Measurements from ENCODE around the gene RPS19BP1.
A peak's percentile ranks its signal among the peaks of the same experiment; 100 is the strongest.

RPS19BP1 gene, protein sequence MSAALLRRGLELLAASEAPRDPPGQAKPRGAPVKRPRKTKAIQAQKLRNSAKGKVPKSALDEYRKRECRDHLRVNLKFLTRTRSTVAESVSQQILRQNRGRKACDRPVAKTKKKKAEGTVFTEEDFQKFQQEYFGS

DNA sequence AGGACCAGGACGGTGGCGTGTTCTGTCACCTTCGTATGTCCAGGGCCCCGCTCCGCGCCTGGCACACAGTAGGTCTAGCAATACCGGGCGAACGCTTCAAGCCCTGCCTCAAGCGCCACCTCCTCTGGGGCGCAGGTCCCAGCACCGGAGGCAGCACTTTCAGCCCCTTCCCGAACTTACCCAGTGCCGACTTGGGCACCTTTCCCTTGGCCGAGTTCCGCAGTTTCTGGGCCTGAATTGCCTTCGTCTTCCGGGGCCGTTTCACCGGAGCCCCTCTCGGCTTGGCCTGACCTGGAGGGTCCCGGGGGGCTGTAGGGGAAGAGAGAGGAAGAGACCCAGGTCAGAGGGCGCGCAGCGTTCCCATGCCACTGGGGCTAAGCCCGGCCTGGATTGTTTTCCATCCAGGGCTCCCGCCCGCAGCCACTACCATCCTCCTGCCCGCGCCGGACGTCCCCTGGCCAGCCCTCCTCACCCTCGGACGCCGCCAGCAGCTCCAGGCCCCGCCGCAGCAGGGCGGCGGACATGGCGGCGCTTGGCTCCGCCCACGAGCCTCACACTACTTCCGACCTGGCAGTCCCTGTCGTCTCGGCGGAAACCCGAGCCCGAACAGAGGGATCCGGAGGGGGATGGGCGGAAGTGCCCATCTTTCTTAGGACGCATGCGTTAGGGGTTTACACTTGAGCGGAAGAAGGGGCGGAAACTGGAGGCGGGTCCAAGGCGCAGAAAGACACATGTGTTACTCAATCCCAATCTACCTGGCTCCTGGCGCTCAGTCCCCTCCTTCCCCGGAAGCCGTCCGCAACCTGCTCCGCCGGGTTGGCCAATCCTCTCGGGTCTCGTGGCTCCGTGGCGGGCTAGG is at the start of gene RPS19BP1:
Gene RPS19BP1, minus strand, starts transcription at position 534 of the 859 bp plus-strand sequence. Its CDS starts 10 bp downstream, at position 524.
- peak within 1 kb of the TSS; percentile 78 to 95 (median 92) for H3K4me3 ChIP-seq
- H3K9ac ChIP-seq = peak within 1 kb of the TSS; percentile 89 to 98 (median 94)
- no peaks in the 10 kb centered on the region for H3K27me3 ChIP-seq
- H4K20me1 ChIP-seq = peaks cover 14 to 47% (median 42%) of the 10 kb centered on the region in 11 experiments; a peak in 20 of 22 replicates
- H3K9me3 ChIP-seq (replicated peaks in 1 of 11) = no peaks in the 10 kb centered on the region
- peak within 1 kb of the TSS; percentile 82 to 97 (median 93) for H3K27ac ChIP-seq
- H3K4me1 ChIP-seq = peaks cover 51 to 81% (median 73%) of the 10 kb centered on the region in 10 experiments
- peak within 1 kb of the TSS; percentile 95 to 100 (median 99) for H3K4me2 ChIP-seq
- peak in 7 of 11 experiments; percentile 57 to 90 (median 74); a peak in 14 of 22 replicates for TF ChIP-seq Cebpa-rat (IDR thresholded peaks at IDR 0.05)
- H3K36me3 ChIP-seq = peaks cover 12 to 38% (median 28%) of the 10 kb centered on the region in 11 experiments

DNA sequence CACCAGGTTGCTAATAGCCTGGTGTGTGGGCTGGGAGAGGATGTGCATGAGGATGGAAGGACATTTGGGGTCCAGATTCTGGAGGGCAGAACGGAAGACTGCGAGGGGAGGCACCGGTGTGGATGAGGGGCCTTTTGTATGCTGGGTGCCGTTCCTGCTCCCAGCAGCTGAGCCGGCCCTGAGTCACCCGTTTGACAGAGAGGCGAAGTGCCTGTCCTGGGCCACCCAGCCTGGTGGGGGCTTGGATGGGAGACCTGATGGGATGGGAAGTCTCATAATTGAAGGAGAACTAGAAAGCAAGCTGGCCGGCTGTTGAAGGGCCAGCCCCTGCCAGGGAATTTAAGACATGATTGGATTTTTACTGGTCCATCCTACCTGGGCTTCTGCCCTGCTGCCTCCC is 48.8 kb upstream of the RPS19BP1 start:
- no peaks in the 10 kb centered on the region; a peak in 1 of 22 replicates for H4K20me1 ChIP-seq
- H3K27me3 ChIP-seq = no peaks in the 10 kb centered on the region
- H3K4me1 ChIP-seq = peaks cover 8 to 45% (median 33%) of the 10 kb centered on the region in 10 experiments; a peak in 19 of 20 replicates
- H3K4me2 ChIP-seq = no peak overlapping the region
- TF ChIP-seq Cebpa-rat (IDR thresholded peaks at IDR 0.05) = no peak
- H3K9me3 ChIP-seq (replicated peaks in 1 of 11) = no peaks in the 10 kb centered on the region
- H3K4me3 ChIP-seq = no peak overlapping the region
- no peak overlapping the region for H3K9ac ChIP-seq
- H3K27ac ChIP-seq = no peak overlapping the region
- H3K36me3 ChIP-seq = no peaks in the 10 kb centered on the region

DNA sequence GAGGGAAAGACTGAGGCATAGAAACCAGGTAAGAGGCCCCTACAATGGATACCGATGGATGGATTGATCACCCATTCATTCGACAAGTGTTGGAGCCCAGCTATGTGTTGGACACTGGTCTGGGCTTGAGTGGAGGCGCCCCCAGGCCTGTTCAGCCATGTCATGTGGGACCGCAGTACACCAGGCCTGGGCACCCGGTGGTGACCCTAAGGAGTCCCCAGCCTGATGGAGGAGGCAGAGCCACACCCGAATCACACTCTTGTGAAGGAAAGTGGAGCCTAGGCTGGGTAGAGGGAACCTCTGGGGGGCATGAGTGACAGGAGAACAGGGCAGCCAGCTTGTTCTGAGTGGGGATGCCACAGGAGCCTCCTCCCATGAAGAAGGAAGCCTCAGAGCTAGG is 48.2 kb upstream of the RPS19BP1 start:
- H3K27me3 ChIP-seq = no peaks in the 10 kb centered on the region
- H3K9me3 ChIP-seq (replicated peaks in 1 of 11) = no peaks in the 10 kb centered on the region
- no peak overlapping the region for H3K4me3 ChIP-seq
- peaks cover 0 to 4% (median 0%) of the 10 kb centered on the region in 11 experiments; a peak in 2 of 22 replicates for H4K20me1 ChIP-seq
- H3K4me2 ChIP-seq = no peak overlapping the region
- H3K4me1 ChIP-seq = peaks cover 8 to 45% (median 35%) of the 10 kb centered on the region in 10 experiments; a peak in 19 of 20 replicates
- H3K9ac ChIP-seq = no peak overlapping the region
- no peak for TF ChIP-seq Cebpa-rat (IDR thresholded peaks at IDR 0.05)
- no peak overlapping the region for H3K27ac ChIP-seq
- no peaks in the 10 kb centered on the region for H3K36me3 ChIP-seq

DNA sequence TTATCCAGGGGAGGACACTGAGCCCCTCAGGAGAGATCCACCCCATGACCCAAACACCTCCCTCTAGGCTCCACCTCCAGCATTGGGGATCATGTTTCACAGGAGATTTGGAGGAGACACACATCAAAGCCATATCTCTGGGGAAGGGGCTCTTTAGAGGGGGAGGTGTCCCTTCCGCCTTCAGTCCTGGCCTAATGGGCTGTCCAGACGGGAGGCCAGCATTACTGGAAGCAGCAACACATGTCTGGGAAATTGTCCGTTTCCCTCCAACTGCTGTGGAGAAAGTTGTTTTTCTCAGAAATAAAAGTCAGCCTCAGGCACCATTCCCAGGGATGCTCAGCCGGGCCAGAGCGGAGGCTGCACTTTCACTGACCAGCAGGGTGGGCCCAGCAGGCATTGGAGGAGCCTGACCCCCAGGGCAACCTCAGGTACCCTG is 47.5 kb upstream of the RPS19BP1 start:
- H3K9me3 ChIP-seq (replicated peaks in 1 of 11) = no peaks in the 10 kb centered on the region
- H3K4me2 ChIP-seq = no peak overlapping the region
- no peaks in the 10 kb centered on the region for H3K27me3 ChIP-seq

DNA sequence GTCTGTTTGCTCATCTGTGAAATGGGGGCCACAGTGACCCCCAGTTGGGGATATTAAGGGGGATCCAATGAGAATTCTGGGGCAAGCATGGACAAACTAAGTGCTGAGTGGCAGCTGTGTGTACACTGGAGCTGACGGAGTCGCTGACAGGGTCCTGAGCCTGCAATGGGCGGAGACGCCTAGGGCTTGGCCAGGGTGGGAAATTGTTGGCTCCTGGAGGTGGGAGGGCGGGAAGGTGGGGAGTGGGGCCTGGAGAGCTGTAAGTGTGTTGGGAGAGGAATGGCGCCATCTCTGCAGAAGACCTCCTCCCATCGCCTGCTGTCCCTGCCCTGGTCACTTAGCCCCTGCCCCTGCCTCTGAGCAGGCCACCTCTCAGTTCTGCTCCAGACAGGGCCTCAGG is 45.4 kb upstream of the RPS19BP1 start:
- peaks cover 18 to 51% (median 43%) of the 10 kb centered on the region in 10 experiments for H3K4me1 ChIP-seq
- H3K4me3 ChIP-seq = no peak overlapping the region
- no peak for TF ChIP-seq Cebpa-rat (IDR thresholded peaks at IDR 0.05)
- peak overlapping the region in 10 of 11 experiments; percentile 63 to 90 (median 78); a peak in 18 of 22 replicates for H3K4me2 ChIP-seq
- no peaks in the 10 kb centered on the region for H3K9me3 ChIP-seq (replicated peaks in 1 of 11)
- H3K27me3 ChIP-seq = no peaks in the 10 kb centered on the region
- no peak overlapping the region; a peak in 1 of 22 replicates for H3K9ac ChIP-seq
- no peaks in the 10 kb centered on the region for H3K36me3 ChIP-seq
- H4K20me1 ChIP-seq = peaks cover 0 to 4% (median 0%) of the 10 kb centered on the region in 11 experiments; a peak in 2 of 22 replicates
- peak overlapping the region in 1 of 11 experiments; percentile 4; a peak in 1 of 22 replicates for H3K27ac ChIP-seq

More for the DNA sequence above, 47.5 kb upstream of the RPS19BP1 start:
- no peak overlapping the region for H3K9ac ChIP-seq
- H3K4me3 ChIP-seq = no peak overlapping the region
- no peak overlapping the region for H3K27ac ChIP-seq
- peaks cover 0 to 4% (median 0%) of the 10 kb centered on the region in 11 experiments; a peak in 2 of 22 replicates for H4K20me1 ChIP-seq
- peaks cover 10 to 50% (median 41%) of the 10 kb centered on the region in 10 experiments for H3K4me1 ChIP-seq
- no peaks in the 10 kb centered on the region for H3K36me3 ChIP-seq
- TF ChIP-seq Cebpa-rat (IDR thresholded peaks at IDR 0.05) = no peak

DNA sequence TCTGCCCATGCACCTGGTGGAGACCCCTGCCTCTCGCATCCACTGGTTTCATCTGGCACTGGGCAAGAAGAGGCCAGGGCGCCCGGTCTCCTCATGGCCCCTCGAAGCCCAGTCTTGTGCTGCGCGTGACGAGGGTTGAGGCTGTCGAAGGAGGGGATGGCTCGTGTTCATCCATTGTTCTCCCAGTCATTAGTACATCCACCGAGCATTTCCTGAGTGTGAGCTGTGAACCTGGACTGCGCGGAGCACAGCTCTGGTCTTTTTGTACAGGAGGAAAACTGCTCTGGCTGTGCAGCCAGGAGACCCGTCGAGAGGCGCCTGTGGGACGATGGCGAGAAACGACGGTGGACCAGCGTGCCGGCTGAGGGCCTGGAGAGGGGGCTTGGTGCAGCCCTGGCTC is 44.8 kb upstream of the RPS19BP1 start:
- no peaks in the 10 kb centered on the region for H3K27me3 ChIP-seq

DNA sequence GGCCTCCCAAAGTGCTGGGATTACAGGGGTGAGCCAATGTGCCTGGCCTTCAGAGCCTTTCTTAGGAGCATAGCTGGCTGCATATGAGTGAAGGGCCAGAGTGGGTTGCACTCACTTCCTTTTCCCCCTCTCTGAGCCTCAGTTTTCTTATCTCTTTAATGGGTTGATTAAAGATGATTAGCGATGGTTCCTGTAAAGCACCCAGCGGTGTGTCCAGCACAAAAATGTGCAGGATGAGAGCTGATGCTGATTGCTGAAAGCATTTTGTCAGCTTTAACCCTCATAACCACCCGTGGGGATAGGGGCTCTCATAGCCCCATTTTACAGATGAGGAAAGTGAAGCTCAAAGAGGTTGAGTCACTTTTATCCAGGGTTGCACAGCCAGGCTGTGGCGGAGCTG is 43.5 kb upstream of the RPS19BP1 start:
- H3K9ac ChIP-seq = no peak overlapping the region; a peak in 1 of 22 replicates
- peak overlapping the region; percentile 63 to 90 (median 79); a peak in 21 of 22 replicates for H3K4me2 ChIP-seq
- H3K9me3 ChIP-seq (replicated peaks in 1 of 11) = no peaks in the 10 kb centered on the region
- H3K27me3 ChIP-seq = no peaks in the 10 kb centered on the region
- H3K4me1 ChIP-seq = peaks cover 18 to 51% (median 45%) of the 10 kb centered on the region in 10 experiments
- 0 out of 20 replicates have a peak overlapping the region, but pooled peaks of 2 of the 10 experiments have one; percentile 1 to 44 for H3K4me3 ChIP-seq
- H4K20me1 ChIP-seq = peaks cover 0 to 4% (median 0%) of the 10 kb centered on the region in 11 experiments; a peak in 2 of 22 replicates
- H3K36me3 ChIP-seq = no peaks in the 10 kb centered on the region
- TF ChIP-seq Cebpa-rat (IDR thresholded peaks at IDR 0.05) = 0 out of 22 replicates have a peak, but pooled peaks of 1 of the 11 experiments have one; percentile 9
- H3K27ac ChIP-seq = peak overlapping the region in 3 of 11 experiments; percentile 63 to 80 (median 74); a peak in 4 of 22 replicates

More for the DNA sequence above, 44.8 kb upstream of the RPS19BP1 start:
- no peak for TF ChIP-seq Cebpa-rat (IDR thresholded peaks at IDR 0.05)
- H3K36me3 ChIP-seq = no peaks in the 10 kb centered on the region
- no peak overlapping the region for H3K4me3 ChIP-seq
- H3K4me1 ChIP-seq = peaks cover 18 to 51% (median 43%) of the 10 kb centered on the region in 10 experiments
- peak overlapping the region; percentile 63 to 90 (median 79) for H3K4me2 ChIP-seq
- peaks cover 0 to 4% (median 0%) of the 10 kb centered on the region in 11 experiments; a peak in 2 of 22 replicates for H4K20me1 ChIP-seq
- peak overlapping the region in 7 of 11 experiments; percentile 62 to 85 (median 80); a peak in 8 of 22 replicates for H3K27ac ChIP-seq
- no peaks in the 10 kb centered on the region for H3K9me3 ChIP-seq (replicated peaks in 1 of 11)
- H3K9ac ChIP-seq = peak overlapping the region in 4 of 11 experiments; percentile 61 to 74 (median 70); a peak in 3 of 22 replicates

DNA sequence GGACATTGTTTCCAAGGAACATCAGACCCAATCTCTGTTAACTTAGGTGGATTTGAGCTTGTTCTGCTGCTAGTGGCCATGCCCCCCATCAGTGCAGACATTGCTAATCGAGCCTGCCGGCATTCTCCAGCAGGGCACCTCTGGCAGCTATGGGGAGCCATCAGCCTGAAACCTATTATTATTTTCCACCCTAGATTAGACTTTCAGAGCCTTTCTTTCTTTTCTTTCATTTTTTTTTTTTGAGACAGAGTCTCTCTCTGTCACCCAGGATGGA is 42.9 kb upstream of the RPS19BP1 start:
- Histone ChIP-seq H4K20me1 (peaks cover 0 to 4% (median 0%) of the 10 kb centered on the region in 11 experiments; a peak in 1 of 22 replicates), H3K4me2 (peak overlapping the region in 3 of 11 experiments; percentile 1 to 62 (median 6); a peak in 2 of 22 replicates)

More for the DNA sequence above, 42.9 kb upstream of the RPS19BP1 start:
- Histone ChIP-seq H3K27ac (0 out of 22 replicates have a peak overlapping the region, but pooled peaks of 1 of the 11 experiments have one; percentile 0), H3K27me3 (no peaks in the 10 kb centered on the region), H3K4me3 (no peak overlapping the region), H3K36me3 (no peaks in the 10 kb centered on the region), H3K9me3 (replicated peaks in 1 of 11) (no peaks in the 10 kb centered on the region), H3K9ac (no peak overlapping the region), H3K4me1 (peaks cover 18 to 52% (median 45%) of the 10 kb centered on the region in 10 experiments)
- no peak for TF ChIP-seq Cebpa-rat (IDR thresholded peaks at IDR 0.05)

Measured in BLaER1 treated with 17β-estradiol and CSF1 and Interleukin-3, amounts not matched to agents 10 nM and 100 nM (cell line).